NCI-H446 treated with DMSO at 0.1 percent for 48 hours (cell line): Measurements from ENCODE around the gene TMEM229B.

Experiments used
- DNase-seq: peaks from one replicate; lab custom pipeline; 2025; lab: John Stamatoyannopoulos, UW

The TMEM229B gene

GRCh38 chr14:67485501-67486095, 2.9 kb downstream of the TMEM229B start:
- DNase-seq: no peak

GRCh38 chr14:67483579-67484285, 4.8 kb downstream of the TMEM229B start:
- DNase-seq: no peak

- no peak for DNase-seq
These were observed 6.0 kb downstream of the TMEM229B start for GRCh38 chr14:67482231-67483164.

DNA sequence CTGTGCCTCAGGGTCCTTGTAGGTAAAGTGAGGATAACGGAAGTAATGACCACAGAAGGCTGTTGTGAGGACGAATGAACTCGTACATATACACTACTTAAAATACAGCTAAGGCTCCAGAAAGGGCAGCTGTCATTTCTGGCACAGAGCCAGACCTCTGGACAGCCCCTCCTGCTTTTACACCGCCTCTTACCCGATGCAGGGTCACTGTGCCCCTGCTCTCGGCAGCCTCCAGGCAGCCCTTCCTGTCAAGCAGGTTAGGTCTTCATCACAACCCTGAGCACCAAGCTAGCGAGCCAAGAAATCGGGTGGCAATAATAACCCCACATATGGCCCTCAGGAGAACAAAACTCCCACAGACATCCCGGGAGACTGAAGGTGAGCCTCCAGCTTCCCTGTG, 8.5 kb downstream of the TMEM229B start:
- DNase-seq: no peak

DNA sequence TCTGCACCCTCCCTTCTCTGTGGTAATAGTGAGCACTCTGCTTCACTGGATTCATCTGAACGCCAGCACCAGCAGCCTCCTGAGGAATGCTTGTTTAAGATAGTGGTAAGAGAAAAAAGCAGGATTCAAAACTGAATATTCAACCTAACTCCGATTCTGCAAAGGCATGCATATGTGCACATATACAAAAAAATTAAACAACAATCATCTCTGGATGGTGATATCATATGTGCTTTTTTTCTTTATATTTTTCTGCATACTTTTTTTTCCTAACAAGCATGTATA, 9.8 kb downstream of the TMEM229B start:
- no peak for DNase-seq

DNA sequence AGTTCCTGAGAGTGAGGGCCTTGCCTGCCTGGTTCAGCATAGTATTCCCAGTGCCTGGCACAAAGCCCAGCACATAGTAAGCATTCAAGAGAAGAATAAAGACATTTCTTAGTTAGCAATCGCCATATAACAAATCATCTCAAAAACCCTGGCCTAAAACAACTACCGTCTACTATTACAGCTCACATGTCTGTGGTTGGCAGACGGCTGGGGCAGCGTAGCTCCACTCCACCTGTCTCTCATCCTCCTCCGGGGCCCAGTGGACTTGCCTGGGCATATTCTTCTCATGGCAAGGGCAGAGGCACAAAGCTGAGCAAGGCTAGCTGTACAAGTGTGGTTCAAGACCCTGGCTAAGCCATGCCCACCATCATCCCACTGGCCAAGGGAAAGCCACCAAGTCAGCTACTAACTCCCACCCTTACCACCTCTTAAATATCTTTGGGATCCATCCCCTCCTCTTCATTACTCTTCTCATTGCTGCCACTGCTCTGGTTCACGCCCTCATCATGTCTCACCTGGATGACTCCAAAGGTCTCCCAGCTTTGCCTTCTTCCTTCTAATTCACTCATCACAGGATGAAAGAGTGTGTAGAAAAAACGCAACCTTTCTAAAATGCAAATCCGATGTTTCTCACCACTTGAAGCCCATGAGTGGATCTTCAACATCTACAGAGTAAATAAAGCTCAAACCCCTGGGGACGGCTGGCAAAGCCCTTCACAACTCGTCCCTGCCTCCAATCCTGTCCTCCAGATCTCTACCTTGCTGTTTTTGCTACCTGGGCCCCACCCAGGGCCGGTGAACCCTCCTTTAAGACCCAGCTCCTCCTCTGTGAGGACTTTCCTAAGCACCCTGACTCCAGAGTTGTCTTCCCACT, 10.4 kb downstream of the TMEM229B start:
- no peak for DNase-seq

DNA sequence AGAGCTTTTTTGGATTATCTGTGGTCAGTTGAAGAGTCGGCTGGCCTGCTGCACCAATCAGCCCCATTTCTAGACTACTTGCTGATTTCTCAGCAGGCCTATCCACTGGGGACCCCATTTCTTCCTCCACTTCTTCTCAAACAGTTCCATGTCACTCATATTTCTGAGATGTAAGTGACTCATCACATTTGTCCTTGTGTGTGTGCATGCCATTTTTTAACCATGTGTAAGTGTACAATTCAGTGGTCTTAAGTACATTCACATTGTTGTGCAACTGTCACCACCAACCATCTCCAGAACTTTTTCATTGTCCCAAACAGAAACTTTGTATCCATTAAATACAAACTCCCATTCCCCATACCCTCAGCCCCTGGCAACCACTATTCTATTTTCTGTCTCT, 14.2 kb downstream of the TMEM229B start:
- DNase-seq: no peak

GRCh38 chr14:67473290-67474082, 15.0 kb downstream of the TMEM229B start:
- DNase-seq: no peak

- no peak for DNase-seq
These were observed 15.8 kb downstream of the TMEM229B start for GRCh38 chr14:67472726-67473125.

- DNase-seq: no peak
These were observed 18.6 kb downstream of the TMEM229B start for GRCh38 chr14:67469954-67470353.

DNA sequence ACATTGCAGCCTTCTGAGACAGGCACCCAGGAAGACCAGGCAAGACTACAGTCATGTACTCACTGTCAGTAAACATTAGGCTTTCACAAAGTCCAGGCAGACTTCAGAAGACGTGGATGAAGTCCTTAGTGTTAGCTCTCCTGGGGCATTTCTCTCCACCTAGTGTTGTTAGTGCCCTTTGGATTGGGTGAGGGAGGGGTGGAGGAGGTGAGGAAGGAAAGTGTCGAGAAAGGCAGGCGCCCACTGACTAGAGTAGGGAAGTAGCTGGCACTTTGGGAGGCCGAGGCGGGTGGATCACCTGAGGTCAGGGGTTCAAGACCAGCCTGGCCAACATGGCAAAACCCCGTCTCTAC, 20.2 kb downstream of the TMEM229B start:
- no peak for DNase-seq

GRCh38 chr14:67467134-67467533, 21.4 kb downstream of the TMEM229B start:
- no peak for DNase-seq

- no peak for DNase-seq
These were observed 23.6 kb downstream of the TMEM229B start for GRCh38 chr14:67464879-67465278.

DNA sequence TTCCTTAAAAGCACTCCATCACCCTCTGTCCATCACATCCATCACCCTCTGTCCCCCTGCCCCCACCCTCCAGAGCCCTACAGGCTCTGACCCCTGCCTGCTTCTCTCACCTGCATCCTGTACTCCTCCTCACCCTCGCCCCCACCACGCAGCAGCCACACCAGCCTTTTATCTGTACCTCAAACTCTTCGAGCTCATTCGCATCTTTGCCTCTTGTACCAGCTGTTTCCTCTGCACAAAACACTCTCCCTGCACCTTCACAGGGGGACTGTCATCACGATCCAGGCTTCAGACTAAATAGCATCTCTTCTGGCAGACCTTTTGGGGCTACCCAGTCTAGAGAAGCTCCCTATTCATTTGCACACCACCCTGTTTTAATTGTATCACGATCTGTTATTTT, 24.1 kb downstream of the TMEM229B start:
- DNase-seq: no peak

DNA sequence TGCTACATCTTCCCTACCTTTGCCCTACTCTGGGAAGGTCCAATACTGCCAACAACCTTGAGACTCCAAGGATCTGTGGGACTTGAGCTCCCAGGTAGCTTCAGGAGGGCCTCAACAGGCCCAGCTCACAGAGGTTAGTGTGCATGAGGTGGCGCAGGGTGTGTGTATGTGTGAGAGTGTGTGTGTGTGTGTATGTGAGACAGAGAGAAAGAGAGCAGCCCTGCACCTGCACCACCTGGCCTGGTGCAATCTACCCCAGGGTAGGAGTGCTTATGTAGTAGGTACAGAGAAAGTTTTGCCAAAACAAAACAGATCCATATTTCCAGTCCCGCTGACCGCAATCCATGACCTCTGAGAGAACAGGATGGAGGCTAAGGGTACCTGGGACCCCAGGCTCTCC, 24.6 kb downstream of the TMEM229B start:
- no peak for DNase-seq

DNA sequence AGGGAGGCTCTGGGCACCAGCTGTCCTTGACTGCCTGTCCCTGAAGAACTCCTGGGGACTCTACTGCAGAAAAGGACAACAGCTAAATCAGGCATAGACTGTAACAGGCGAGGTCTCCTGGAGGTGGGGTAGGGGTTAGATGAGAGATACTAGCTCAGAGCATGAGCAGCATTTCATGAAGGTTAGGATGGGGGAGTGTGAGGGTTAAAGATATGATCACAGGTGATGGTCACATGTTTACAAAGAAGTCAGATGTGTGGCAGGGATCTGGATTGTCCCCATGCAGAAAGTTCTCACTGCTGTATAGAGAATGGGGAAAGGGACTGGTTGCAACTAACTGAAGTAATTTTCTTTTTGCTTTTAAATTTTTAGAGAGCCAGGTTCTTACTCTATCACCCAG, 26.5 kb downstream of the TMEM229B start:
- no peak for DNase-seq

DNA sequence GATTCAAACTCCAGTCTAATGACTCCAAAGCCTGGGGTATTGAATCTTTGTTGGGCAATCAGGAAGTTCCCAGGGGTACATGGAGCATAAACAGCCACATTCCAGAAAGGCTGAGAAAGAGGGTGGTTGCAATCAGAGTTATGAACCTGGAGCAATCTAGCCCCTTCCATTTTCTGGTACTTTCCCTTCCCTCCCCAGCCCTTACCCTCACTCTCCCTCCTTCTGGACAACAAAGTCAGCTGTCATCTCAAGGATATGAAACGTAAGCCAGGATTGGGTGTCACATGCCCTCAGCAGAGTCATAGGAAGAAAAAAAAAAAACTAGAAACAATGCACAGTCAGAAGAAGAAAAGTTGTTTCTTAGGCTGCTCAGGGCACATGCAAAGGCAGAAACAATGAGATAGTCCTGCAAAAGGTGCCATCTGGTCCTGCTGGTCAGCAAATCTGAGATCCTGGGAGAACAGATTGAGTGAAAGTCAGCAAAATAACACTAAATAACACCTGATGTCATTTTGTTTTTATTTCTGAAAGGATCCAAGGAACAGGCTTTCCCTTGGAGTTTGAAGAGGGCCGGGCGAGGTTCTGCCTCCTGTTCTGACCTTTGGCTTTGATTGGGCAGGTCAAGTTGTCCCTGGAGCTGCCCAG, 27.1 kb downstream of the TMEM229B start:
- DNase-seq: no peak

DNA sequence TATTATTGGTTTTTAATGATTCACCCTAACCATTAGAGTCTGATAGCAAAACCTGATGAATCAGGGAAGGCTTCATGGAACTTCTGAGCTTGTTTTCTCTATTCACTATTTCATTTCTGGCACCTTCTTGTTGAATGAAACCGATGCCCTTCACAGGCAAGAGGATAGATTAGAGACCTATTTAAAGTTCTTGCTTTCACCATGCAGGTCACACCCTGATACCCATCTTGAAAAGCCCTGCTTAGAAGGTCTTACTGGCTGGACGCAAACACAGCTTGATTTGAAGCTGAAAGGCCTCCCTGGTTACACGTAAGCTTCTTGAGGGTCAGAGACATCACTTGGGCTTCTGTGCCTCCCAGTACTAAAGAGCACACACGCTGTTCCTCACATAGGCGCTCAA, 29.2 kb downstream of the TMEM229B start:
- DNase-seq: no peak

- DNase-seq: no peak
These were observed 30.7 kb downstream of the TMEM229B start for GRCh38 chr14:67457782-67458181.

DNA sequence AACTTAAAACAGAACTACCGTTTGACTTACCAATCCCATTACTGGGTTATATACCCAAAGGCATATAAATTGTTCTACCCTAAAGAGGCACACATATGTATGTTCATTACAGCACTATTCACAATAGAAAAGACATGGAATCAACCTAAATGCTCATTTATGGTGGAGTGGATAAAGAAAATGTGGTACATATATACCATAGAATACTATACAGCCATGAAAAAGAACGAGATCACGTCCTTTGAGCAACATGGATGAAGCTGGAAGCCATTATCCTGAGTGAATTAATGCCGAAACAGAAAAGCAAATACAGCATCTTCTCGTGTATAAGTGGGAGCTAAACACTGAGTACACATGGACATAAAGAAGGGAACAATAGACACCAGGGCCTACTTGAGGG, 31.8 kb downstream of the TMEM229B start:
- no peak for DNase-seq
